HG03457 (cell line): Measurements from ENCODE around the gene DYNLRB2.

ENCODE experiments used
- ATAC-seq: cut with Tn5 transposase; IDR thresholded peaks from one replicate; pipeline ENCODE4 v1.9.1; 2021; ENCODE audit warnings: moderate number of reproducible peaks; ENCODE audit not compliant: unreplicated experiment

DYNLRB2 gene

GRCh38 chr16:80540516-80541305 is at the start of gene DYNLRB2:
Gene DYNLRB2, plus strand, starts transcription at chr16:80540993. Its CDS starts 84 bp downstream, at chr16:80541077.
- peak; percentile 91 for ATAC-seq

GRCh38 chr16:80500116-80500859 is 40.5 kb upstream of the DYNLRB2 start:
- no peak for ATAC-seq

GRCh38 chr16:80500961-80501525 is 39.8 kb upstream of the DYNLRB2 start:
- no peak for ATAC-seq

GRCh38 chr16:80503107-80503506 is 37.7 kb upstream of the DYNLRB2 start:
- no peak for ATAC-seq

- no peak for ATAC-seq
These were observed 33.3 kb upstream of the DYNLRB2 start for GRCh38 chr16:80507538-80507937.

GRCh38 chr16:80509872-80510271 is 30.9 kb upstream of the DYNLRB2 start:
- no peak for ATAC-seq

GRCh38 chr16:80511824-80512592 is 28.8 kb upstream of the DYNLRB2 start:
- no peak for ATAC-seq

- no peak for ATAC-seq
These were observed 28.3 kb upstream of the DYNLRB2 start for GRCh38 chr16:80512593-80512853.

- no peak for ATAC-seq
These were observed 25.4 kb upstream of the DYNLRB2 start for GRCh38 chr16:80515374-80515773.

- ATAC-seq = no peak
These were observed 22.9 kb upstream of the DYNLRB2 start for GRCh38 chr16:80517846-80518245.

GRCh38 chr16:80518436-80518835 is 22.4 kb upstream of the DYNLRB2 start:
- ATAC-seq = no peak

GRCh38 chr16:80519189-80519588 is 21.6 kb upstream of the DYNLRB2 start:
- ATAC-seq = no peak

GRCh38 chr16:80525420-80525819 is 15.4 kb upstream of the DYNLRB2 start:
- no peak for ATAC-seq

GRCh38 chr16:80526418-80527061 is 14.3 kb upstream of the DYNLRB2 start:
- no peak for ATAC-seq

- ATAC-seq = no peak
These were observed 13.5 kb upstream of the DYNLRB2 start for GRCh38 chr16:80527297-80527696.

GRCh38 chr16:80530479-80530878 is 10.3 kb upstream of the DYNLRB2 start:
- no peak for ATAC-seq

- ATAC-seq = no peak
These were observed 4.6 kb upstream of the DYNLRB2 start for GRCh38 chr16:80536238-80536637.

- no peak for ATAC-seq
These were observed 507 bp downstream of the DYNLRB2 start for GRCh38 chr16:80541306-80541694.

GRCh38 chr16:80543162-80543561 is 2.4 kb downstream of the DYNLRB2 start:
- ATAC-seq = no peak

- ATAC-seq = no peak
These were observed 3.5 kb downstream of the DYNLRB2 start for GRCh38 chr16:80544326-80544725.

- ATAC-seq = no peak
These were observed 5.5 kb downstream of the DYNLRB2 start for GRCh38 chr16:80546249-80546648.
